Posterior cingulate gyrus (tissue), 11 donors: ENCODE measurements around the gene SPACA7.
"Not testable (repeated sequence)": the region's sequence is repeated elsewhere in the genome, so short reads cannot be mapped to it uniquely, and the experiment has no call there.

ENCODE experiments used
- DNase-seq, 10 donors: peaks; one replicate each; pipeline versions ENCODE4 v3.0.0 to v3.0.0-alpha.2; 2020 to 2021; ENCODE audit warnings: mixed read lengths in 3 of 10
- intact Hi-C: fragments of 100-400 bp; cut with DNase I; formaldehyde crosslinking; loops from one replicate; pipeline ENCODE4 v1.15.1; 2023

The SPACA7 gene

GRCh38 chr13:112398347-112398746, 22.2 kb downstream of the SPACA7 start:
- intact Hi-C loops, DNase-seq: not testable (repeated sequence)

DNA sequence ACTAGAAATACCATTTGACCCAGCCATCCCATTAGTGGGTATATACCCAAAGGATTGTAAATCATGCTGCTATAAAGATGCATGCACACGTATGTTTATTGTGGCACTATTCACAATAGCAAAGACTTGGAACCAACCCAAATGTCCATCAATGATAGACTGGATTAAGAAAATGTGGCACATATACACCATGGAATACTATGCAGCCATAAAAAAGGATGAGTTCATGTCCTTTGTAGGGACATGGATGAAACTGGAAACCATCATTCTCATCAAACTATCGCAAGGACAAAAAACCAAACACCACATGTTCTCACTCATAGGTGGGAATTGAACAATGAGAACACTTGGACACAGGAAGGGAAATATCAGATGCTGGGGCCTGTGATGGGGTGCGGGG, 33.7 kb downstream of the SPACA7 start:
- DNase-seq, intact Hi-C loops: not testable (repeated sequence)

GRCh38 chr13:112416647-112417046, 40.5 kb downstream of the SPACA7 start:
- intact Hi-C loops = no loop called here
- DNase-seq = no peak

GRCh38 chr13:112417079-112417478, 40.9 kb downstream of the SPACA7 start:
- no peak for DNase-seq
- intact Hi-C loops = no loop called here

DNA sequence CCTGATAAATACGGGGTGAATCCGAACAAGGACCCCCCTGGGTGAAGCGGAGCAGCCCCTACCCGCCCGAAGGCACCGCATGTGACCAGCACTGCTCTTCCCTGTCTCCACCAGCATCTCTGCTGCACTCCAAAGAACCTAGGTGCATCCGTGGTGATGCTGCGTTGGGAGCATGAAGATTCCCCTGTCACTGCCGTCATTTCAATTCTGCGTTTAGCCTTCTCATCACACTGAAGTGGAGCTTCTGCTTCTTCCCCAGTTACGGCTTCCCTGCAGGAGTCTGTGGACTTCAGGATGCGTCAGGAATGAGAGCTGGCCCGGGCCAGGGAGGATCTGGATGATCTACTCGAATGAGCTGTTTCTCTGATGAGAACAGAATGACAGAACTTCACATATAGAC, 47.9 kb downstream of the SPACA7 start:
- intact Hi-C loops = no loop called here
- no peak for DNase-seq

GRCh38 chr13:112428704-112429103, 52.5 kb downstream of the SPACA7 start:
- intact Hi-C loops = no loop called here

DNA sequence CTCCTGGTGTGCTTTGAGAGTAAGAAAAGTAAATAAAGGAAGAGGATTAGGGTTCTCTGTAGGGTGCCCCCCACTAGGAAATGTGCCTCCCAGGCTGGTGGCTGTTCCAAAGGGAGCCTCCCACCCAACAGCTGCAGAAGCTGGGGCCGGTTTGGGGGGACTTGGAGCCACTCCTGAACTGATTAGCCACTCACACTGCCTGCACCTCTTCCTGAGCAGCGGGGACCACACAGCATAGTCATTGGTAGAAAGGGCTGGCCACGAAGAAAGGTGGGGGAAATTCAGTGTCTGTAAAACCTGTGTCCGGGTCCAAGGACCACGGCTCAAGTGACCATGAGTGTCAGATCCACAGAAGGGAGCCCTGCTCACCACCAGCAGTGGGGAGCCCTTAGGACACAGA, 55.6 kb downstream of the SPACA7 start:
- DNase-seq = peak in 1 of 10 donors; percentile 58
- intact Hi-C loops = no loop called here

More at GRCh38 chr13:112428704-112429103, 52.5 kb downstream of the SPACA7 start:
- no peak for DNase-seq

DNA sequence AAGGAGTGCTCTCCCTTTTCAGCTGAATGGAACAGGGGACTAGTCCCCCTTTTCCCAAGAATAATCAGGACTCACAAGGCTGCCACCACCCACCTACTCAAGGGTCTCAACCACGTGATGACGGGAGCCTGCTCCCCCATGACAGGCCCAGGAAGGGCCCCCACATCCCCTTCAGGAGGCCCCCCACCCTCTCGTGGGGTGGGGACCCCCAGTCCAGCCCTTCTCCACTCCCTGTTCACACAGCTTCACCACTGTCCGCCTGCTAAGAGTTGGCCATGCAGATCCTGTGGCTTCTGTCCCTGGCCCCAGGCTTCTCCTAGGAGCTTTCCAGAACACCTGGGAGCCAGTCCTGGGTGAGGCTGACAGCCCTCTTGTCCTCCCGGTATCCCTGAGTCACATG, 56.6 kb downstream of the SPACA7 start:
- intact Hi-C loops = not testable (repeated sequence)
- DNase-seq = peak in 1 of 10 donors; percentile 26

- DNase-seq = peak in 1 of 10 donors; percentile 49
- intact Hi-C loops = not testable (repeated sequence)
Observed at GRCh38 chr13:112433517-112433916, 57.4 kb downstream of the SPACA7 start.

- intact Hi-C loops = no loop called here
- peak in 1 of 10 donors; percentile 62 for DNase-seq
Observed at GRCh38 chr13:112434032-112434431, 57.9 kb downstream of the SPACA7 start.

GRCh38 chr13:112434937-112435523, 58.9 kb downstream of the SPACA7 start:
- DNase-seq = peak in 1 of 10 donors; percentile 39
- intact Hi-C loops = no loop called here

DNA sequence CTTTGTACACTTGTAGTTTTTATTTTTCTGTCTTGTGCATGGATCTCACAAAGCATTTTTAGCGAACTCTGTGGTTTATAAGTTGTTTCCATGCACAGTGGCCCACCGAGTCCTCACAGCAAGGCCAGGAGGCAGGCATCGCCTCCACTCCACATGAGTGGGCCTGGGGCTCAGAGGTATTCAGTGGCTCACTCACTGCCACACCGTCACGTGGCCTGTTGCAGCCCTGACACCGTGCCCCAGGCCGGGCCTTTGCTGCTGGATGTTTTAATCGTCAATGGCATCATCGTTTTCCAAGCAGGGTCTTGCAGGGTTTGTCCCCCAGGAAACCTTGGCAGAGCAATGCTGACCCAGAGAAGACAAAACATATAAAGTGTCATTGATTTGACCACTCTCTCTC, 59.8 kb downstream of the SPACA7 start:
- intact Hi-C loops = no loop called here

DNA sequence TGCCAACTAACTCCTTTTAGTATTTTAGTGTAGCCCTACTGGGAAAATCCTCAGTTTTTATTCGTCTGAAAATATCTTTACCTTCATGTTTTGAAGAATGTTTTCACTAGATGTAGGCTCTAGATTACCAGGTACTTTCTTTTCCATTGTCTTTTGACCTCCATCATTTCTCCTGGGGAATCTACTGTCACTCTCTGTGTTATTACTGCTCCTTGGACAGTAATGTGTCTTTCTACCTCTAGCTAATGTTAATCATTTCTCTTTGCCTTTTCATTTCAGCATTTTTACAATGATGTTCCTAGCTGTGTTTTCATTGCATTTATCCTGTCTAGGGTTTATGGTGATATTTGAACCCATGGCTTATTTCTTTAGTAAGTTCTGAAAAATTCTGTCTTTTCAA, 61.9 kb downstream of the SPACA7 start:
- intact Hi-C loops = no loop called here
- DNase-seq = no peak

More for the DNA sequence above, 59.8 kb downstream of the SPACA7 start:
- DNase-seq = peak in 1 of 10 donors; percentile 53

DNA sequence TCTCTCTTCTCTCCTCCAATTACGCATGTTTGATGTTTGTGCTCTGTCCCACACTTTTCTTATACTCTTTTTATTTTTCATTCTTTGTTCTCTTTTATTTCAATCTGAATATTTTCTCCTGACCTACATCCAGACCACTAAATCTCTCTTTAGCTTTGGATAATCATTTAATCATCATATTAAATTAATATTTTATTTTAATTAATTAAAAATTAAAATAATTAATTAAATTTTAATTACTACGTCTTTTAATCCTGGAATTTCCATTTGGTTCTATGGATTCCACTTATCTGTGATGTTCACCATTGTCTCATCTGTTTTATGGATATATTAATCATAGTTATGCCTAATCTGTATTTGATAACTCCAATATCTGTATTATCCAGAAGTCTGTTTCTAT, 62.4 kb downstream of the SPACA7 start:
- DNase-seq = no peak
- intact Hi-C loops = no loop called here

- intact Hi-C loops = loop anchor here (10.0 kb wide), 1 partner anchor 164 kb away; no protein-coding TSS in a partner anchor
- peak in 2 of 10 donors; percentile 9 to 82 for DNase-seq
Observed at GRCh38 chr13:112441226-112441625, 65.1 kb downstream of the SPACA7 start.

DNA sequence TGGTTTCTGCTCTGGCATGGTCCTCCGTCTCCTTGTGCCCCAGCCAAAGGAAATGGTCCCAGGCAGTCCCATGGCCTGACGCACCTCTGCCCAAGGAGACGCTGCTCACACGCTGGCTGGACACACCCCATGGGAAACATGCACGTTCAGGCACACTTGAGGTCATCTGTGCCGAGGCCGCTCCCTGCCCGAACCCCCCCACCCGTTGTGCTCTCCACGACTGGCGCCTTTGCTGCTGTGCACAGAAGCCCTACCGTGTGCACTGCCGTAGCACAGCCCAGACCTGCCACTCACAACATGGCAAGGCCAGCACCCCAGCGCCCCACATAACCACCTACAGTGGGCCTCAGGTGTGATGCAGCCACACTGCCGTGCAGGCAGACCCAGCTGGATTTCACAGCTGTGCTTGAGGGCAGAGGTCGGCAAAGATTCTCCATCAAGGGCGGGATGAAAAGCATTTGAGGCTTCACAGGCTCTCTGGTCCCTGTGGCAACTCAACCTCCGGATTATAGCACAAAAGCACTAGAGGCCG, 65.7 kb downstream of the SPACA7 start:
- intact Hi-C loops = loop anchor here (10.0 kb wide), 1 partner anchor 163 kb away; no protein-coding TSS in a partner anchor
- peak in 1 of 10 donors; percentile 17 for DNase-seq

GRCh38 chr13:112442483-112443090, 66.4 kb downstream of the SPACA7 start:
- intact Hi-C loops = loop anchor here (1.0 to 10.0 kb wide), 2 partner anchors 162 to 911 kb away; no protein-coding TSS in a partner anchor
- DNase-seq = peak in 1 of 10 donors; percentile 55

- peak in 4 of 10 donors; percentile 19 to 90 (median 54) for DNase-seq
- intact Hi-C loops = loop anchor here (1.0 to 10.0 kb wide), 2 partner anchors 161 to 912 kb away; no protein-coding TSS in a partner anchor
Observed at GRCh38 chr13:112443191-112443994, 67.2 kb downstream of the SPACA7 start.

DNA sequence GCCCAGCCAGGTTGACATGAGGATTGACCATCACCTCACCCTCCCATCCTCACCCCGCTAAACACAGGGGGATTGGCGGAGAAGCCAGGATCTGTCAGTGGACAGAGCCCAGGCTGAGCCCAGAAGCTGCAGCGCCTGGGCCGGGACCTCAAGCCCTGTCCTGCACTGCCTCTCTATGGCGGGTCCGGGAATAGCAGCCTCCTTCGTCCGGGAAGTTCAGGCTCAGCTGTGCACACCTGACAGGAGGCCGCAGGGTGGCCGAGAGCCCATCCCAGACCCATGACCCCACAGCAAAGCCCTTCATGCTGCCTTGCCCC, 67.8 kb downstream of the SPACA7 start:
- intact Hi-C loops = loop anchor here (1.0 to 10.0 kb wide), 3 partner anchors 161 to 970 kb away; no protein-coding TSS in a partner anchor
- DNase-seq = peak; percentile 46 to 96 (median 76)
